Measurements from ENCODE around the gene RIMBP2.

DNA sequence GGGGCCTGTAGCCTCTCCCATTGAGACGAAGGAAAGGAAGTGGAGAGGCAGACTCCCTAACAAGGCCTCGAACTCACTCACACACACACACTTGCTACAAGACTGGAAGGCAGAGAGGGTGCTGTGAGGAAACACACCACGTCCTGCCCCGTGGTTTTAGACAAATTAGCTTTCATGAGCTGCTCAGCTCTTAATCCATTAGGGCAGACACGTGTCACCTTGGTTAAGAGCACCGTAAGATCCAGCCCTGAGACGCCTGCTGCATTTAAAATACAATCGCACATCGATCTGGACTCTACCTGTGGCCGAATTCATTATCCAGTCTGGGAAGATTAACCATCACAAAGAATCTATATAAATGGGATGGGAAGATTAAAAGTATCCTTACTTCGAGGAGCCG is 72.0 kb downstream of the RIMBP2 start:
- TF ChIP-seq, protein P1, sequence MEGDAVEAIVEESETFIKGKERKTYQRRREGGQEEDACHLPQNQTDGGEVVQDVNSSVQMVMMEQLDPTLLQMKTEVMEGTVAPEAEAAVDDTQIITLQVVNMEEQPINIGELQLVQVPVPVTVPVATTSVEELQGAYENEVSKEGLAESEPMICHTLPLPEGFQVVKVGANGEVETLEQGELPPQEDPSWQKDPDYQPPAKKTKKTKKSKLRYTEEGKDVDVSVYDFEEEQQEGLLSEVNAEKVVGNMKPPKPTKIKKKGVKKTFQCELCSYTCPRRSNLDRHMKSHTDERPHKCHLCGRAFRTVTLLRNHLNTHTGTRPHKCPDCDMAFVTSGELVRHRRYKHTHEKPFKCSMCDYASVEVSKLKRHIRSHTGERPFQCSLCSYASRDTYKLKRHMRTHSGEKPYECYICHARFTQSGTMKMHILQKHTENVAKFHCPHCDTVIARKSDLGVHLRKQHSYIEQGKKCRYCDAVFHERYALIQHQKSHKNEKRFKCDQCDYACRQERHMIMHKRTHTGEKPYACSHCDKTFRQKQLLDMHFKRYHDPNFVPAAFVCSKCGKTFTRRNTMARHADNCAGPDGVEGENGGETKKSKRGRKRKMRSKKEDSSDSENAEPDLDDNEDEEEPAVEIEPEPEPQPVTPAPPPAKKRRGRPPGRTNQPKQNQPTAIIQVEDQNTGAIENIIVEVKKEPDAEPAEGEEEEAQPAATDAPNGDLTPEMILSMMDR (IDR thresholded peaks at IDR 0.05): no peak
- TF ChIP-seq POLR2A (IDR thresholded peaks at IDR 0.05): no peak

Data from lower leg skin (tissue), 3 donors.